Smooth muscle cell (in vitro differentiated cells): ENCODE measurements around the gene GGA1. TPM values are rescaled to one million over a fixed set of nuclear protein-coding genes. Genes with fewer than 3 reads are reported as not detected.
A peak's percentile ranks its signal among the peaks of the same experiment; 100 is the strongest.

Experiments
- DNase-seq: peaks from one replicate; lab custom pipeline; 2025; ENCODE audit not compliant: unreplicated experiment; lab: John Stamatoyannopoulos, UW
- H2AFZ ChIP-seq: fragments of 200-600 bp; sonication (generic); 2 replicates; pipeline ENCODE4 v1.6.0; 2016; ENCODE audit warnings: antibody characterized with exemption, low read depth, mild to moderate bottlenecking
- H3F3A ChIP-seq: fragments of 200-600 bp; sonication (generic); 2 replicates; pipeline ENCODE4 v1.6.0; 2017; ENCODE audit warnings: antibody characterized with exemption, low read depth
- H3K27ac ChIP-seq: fragments of 200-600 bp; sonication (generic); 2 replicates; pipeline ENCODE4 v1.5.1; 2016; ENCODE audit warnings: low read depth, mild to moderate bottlenecking
- H3K27me3 ChIP-seq: fragments of 200-600 bp; sonication (generic); 2 replicates; pipeline ENCODE4 v1.6.1; 2016; ENCODE audit warnings: low read depth, mild to moderate bottlenecking
- H3K36me3 ChIP-seq: fragments of 200-600 bp; sonication (generic); 2 replicates; pipeline ENCODE4 v1.5.1; 2016; ENCODE audit warnings: low read depth
- H3K4me1 ChIP-seq: fragments of 200-600 bp; sonication (generic); 2 replicates; pipeline ENCODE4 v1.5.1; 2016; ENCODE audit warnings: low read depth
- H3K4me2 ChIP-seq: fragments of 200-600 bp; sonication (generic); 2 replicates; pipeline ENCODE4 v1.6.0; 2016; ENCODE audit warnings: mild to moderate bottlenecking
- H3K4me3 ChIP-seq: fragments of 200-600 bp; sonication (generic); 2 replicates; pipeline ENCODE4 v1.5.1; 2016; ENCODE audit warnings: mild to moderate bottlenecking
- H3K79me2 ChIP-seq: fragments of 200-600 bp; sonication (generic); 2 replicates; pipeline ENCODE4 v1.6.0; 2016; ENCODE audit warnings: low read depth, mild to moderate bottlenecking
- H3K9ac ChIP-seq: fragments of 200-600 bp; sonication (generic); 2 replicates; pipeline ENCODE4 v1.6.0; 2016; ENCODE audit warnings: low read depth
- H3K9me3 ChIP-seq: fragments of 200-600 bp; sonication (generic); replicated peaks from 2 replicates; pipeline ENCODE4 v1.5.1; 2016; ENCODE audit warnings: low read depth
- H4K20me1 ChIP-seq: fragments of 200-600 bp; sonication (generic); 2 replicates; pipeline ENCODE4 v1.6.0; 2016; ENCODE audit warnings: low read depth
- CTCF ChIP-seq: fragments of 200-600 bp; sonication (generic); IDR thresholded peaks from 2 replicates; pipeline ENCODE4 v1.5.1; 2017; ENCODE audit warnings: borderline replicate concordance, mild to moderate bottlenecking, antibody characterized with exemption; ENCODE audit not compliant: insufficient read depth, poor library complexity, severe bottlenecking
- WGBS: methylation state at CpG from one replicate; pipeline ENCODE4 v1.1.7; 2016; ENCODE audit warnings: low lambda C conversion rate; 5-methylcytosine and 5-hydroxymethylcytosine counted together
- polyA plus RNA-seq: library from polyadenylated mRNA; unstranded; fragments of >200 nt; fragmentation: Nextera tagmentation; extraction: Ambion mirVana; gene quantifications from 2 replicates; pipeline ENCODE4 v1.2.1, GENCODE V29; 2016
- total RNA-seq: library from RNA; depleted of rRNA; stranded (reverse); fragments of >200 nt; gene quantifications from 2 replicates; pipeline ENCODE4 v1.2.3, GENCODE V29; 2014

The GGA1 gene
- total and polyA plus RNA-seq, 2 experiments from 2014 or later: 15.6 to 44.0 TPM

- no peaks in the 10 kb centered on the region for H3F3A ChIP-seq
- H3K4me2 ChIP-seq: no peak overlapping the region
- H3K9me3 ChIP-seq: no peaks in the 10 kb centered on the region
- H3K36me3 ChIP-seq: no peaks in the 10 kb centered on the region
- no peaks in the 10 kb centered on the region for H3K4me1 ChIP-seq
- H3K9ac ChIP-seq: no peak overlapping the region
- TF ChIP-seq CTCF: no peak
- H3K4me3 ChIP-seq: no peak overlapping the region
- no peak overlapping the region for H3K27ac ChIP-seq
- H4K20me1 ChIP-seq: peaks cover 6% of the 10 kb centered on the region
- H3K79me2 ChIP-seq: no peaks in the 10 kb centered on the region
- no peaks in the 10 kb centered on the region for H3K27me3 ChIP-seq
- 88% methylated on average over 6 of the region's 6 CpGs for WGBS
- no peak overlapping the region for H2AFZ ChIP-seq
- no peak for DNase-seq
Observed at GRCh38 chr22:37624017-37624365, 15.4 kb downstream of the GGA1 start.

- H3F3A ChIP-seq: no peaks in the 10 kb centered on the region
- no peak overlapping the region for H3K27ac ChIP-seq
- peaks cover 6% of the 10 kb centered on the region for H4K20me1 ChIP-seq
- no peak for DNase-seq
- no peak overlapping the region for H3K4me2 ChIP-seq
- H3K4me3 ChIP-seq: no peak overlapping the region
- no peaks in the 10 kb centered on the region for H3K27me3 ChIP-seq
- no peak overlapping the region for H2AFZ ChIP-seq
- no peaks in the 10 kb centered on the region for H3K4me1 ChIP-seq
- no peaks in the 10 kb centered on the region for H3K9me3 ChIP-seq
- 100% methylated on average over 7 of the region's 7 CpGs for WGBS
- H3K36me3 ChIP-seq: no peaks in the 10 kb centered on the region
- no peak overlapping the region for H3K9ac ChIP-seq
- TF ChIP-seq CTCF: no peak
- no peaks in the 10 kb centered on the region for H3K79me2 ChIP-seq
Observed at GRCh38 chr22:37624876-37625275, 16.2 kb downstream of the GGA1 start.

DNA sequence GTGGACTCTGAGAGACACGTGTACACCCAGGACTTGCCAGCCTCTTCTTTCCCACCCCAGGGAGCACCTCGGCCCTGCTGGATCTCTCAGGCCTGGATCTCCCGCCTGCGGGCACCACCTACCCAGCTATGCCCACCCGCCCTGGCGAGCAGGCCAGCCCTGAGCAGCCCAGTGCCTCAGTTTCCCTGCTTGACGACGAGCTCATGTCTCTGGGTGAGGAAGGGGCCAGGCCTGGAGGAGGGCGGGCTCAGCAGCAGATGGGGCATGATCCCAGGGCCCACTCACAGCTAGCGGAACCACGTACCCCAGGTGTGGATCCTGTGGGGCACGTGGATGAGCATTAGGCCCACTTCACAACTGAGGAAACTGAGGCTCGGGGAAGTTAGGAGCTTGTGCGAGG is 17.1 kb downstream of the GGA1 start:
- Histone ChIP-seq H2AFZ (no peak overlapping the region), H3K4me3 (no peak overlapping the region), H3K27ac (peak overlapping the region; percentile 73), H3K4me1 (no peaks in the 10 kb centered on the region), H3K4me2 (peak overlapping the region; percentile 49), H3F3A (no peaks in the 10 kb centered on the region), H4K20me1 (peaks cover 6% of the 10 kb centered on the region), H3K36me3 (no peaks in the 10 kb centered on the region), H3K27me3 (no peaks in the 10 kb centered on the region), H3K79me2 (no peaks in the 10 kb centered on the region), H3K9ac (no peak overlapping the region), H3K9me3 (no peaks in the 10 kb centered on the region)
- DNase-seq: no peak
- WGBS: 91% methylated on average over 13 of the region's 14 CpGs
- TF ChIP-seq CTCF: no peak

DNA sequence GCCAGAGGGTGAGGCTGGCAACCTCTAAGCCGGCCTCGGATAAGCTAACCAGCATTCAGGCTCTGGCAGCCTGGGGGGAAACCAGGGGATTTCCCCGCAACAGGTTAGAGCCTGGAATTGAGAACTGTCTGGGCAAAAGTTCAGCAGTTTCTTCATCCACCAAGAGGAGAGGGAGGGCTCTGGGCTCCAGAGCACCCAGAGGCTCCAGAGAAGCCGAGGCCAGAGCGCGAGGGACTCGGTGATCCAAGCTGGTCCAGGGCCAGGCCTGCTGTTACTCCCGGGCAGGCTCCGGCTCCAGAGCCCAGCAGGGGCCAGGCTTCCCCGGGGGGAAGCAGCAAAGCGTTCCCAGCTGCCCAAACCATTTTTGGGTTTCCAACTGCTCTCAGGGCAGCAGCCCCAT is 17.5 kb downstream of the GGA1 start:
- DNase-seq: no peak
- Histone ChIP-seq H3K4me1 (no peaks in the 10 kb centered on the region), H3K27ac (peak overlapping the region; percentile 73), H3K27me3 (no peaks in the 10 kb centered on the region), H3K79me2 (no peaks in the 10 kb centered on the region), H4K20me1 (peaks cover 6% of the 10 kb centered on the region), H3F3A (no peaks in the 10 kb centered on the region), H3K4me3 (no peak overlapping the region), H3K9me3 (no peaks in the 10 kb centered on the region), H2AFZ (no peak overlapping the region), H3K9ac (peak overlapping the region; percentile 29), H3K4me2 (peak overlapping the region; percentile 49), H3K36me3 (no peaks in the 10 kb centered on the region)
- WGBS: 41% methylated on average over 11 of the region's 11 CpGs
- no peak for TF ChIP-seq CTCF
